Right lobe of liver (tissue), 6 donors: Measurements from ENCODE around the gene SRCAP. TPM values are rescaled to one million over a fixed set of nuclear protein-coding genes. Genes with fewer than 3 reads are reported as not detected.

Experiments
- ATAC-seq, 4 donors: fragments of 200-7000 bp; cut with Tn5 transposase; one replicate each; pipeline ENCODE4 v1.9.1; 2020; ENCODE audit warnings: mild to moderate bottlenecking in 4 of 4, moderate library complexity in 4 of 4
- DNase-seq, 3 donors: peaks; one replicate each; pipeline ENCODE4 v3.0.0-alpha.2; 2020
- H3K27ac ChIP-seq, 3 donors: fragments of 200-600 bp; one replicate each; pipeline ENCODE4 v1.8.0; 2022
- H3K27me3 ChIP-seq, 2 donors: fragments of 200-600 bp; one replicate each; pipeline ENCODE4 v1.8.0; 2022
- H3K36me3 ChIP-seq, 4 donors: fragments of 200-600 bp; sonication (generic) in 1 of 4; one replicate each; pipeline versions ENCODE4 v1.5.1 to v1.8.0; 2017 to 2022; ENCODE audit warnings: control low read depth in 1 of 4
- H3K4me1 ChIP-seq, 4 donors: fragments of 200-600 bp; sonication (generic) in 1 of 4; one replicate each; pipeline versions ENCODE4 v1.5.1 to v1.8.0; 2017 to 2022; ENCODE audit warnings: control low read depth in 1 of 4
- H3K4me3 ChIP-seq, 3 donors: fragments of 200-600 bp; one replicate each; pipeline ENCODE4 v1.8.0; 2022
- H3K9me3 ChIP-seq, 4 donors: fragments of 200-600 bp; sonication (generic) in 1 of 4; one replicate each; pipeline versions ENCODE4 v1.5.1 to v1.8.0; 2017 to 2022; ENCODE audit warnings: control low read depth in 1 of 4
- CTCF ChIP-seq, 4 donors: fragments of 200-600 bp in 3 of 4; fragments of 450-650 bp in 1 of 4; IDR thresholded peaks; one replicate each; pipeline versions ENCODE4 v1.5.1 to v1.8.0; 2016 to 2022; ENCODE audit warnings: antibody characterized with exemption in 4 of 4, mild to moderate bottlenecking in 2 of 4
- POLR2A ChIP-seq: fragments of 450-650 bp; IDR thresholded peaks from one replicate; pipeline ENCODE4 v1.6.1; 2017; ENCODE audit warnings: antibody characterized with exemption, mild to moderate bottlenecking
- WGBS: methylation state at CpG from one replicate; pipeline ENCODE4 v1.1.6; 2018; ENCODE audit warnings: low coverage, low lambda C conversion rate; ENCODE audit not compliant: insufficient coverage; ENCODE audit errors: missing lambda C conversion rate; 5-methylcytosine and 5-hydroxymethylcytosine counted together
- intact Hi-C, 2 donors: fragments of 100-400 bp; cut with DNase I; formaldehyde crosslinking; loops; one replicate each; pipeline versions ENCODE4 v1.11.2 to v1.14.1; 2022
- total RNA-seq, 6 experiments: library from RNA; depleted of rRNA in 2 of 6; stranded (reverse); fragments of >200 nt in 2 of 6; fragmentation: NEBNext Ultra II Directional in 3 of 6; extraction: Animal tissue kit (Norgen Biotek cat#: 25700) in 3 of 6; gene quantifications; one replicate each; pipeline versions ENCODE4 v1.1.0 to v1.2.4, GENCODE V29; 2016 to 2023
- donor health status: DM: no; HTN: yes; CAD: no.
- donor health status: DM: no; HTN: no; CAD: no.
- donor health status: DM: no; HTN: no; CAD: no.
- donor health status: DM: no; HTN: yes; CAD: no.
- donor health status: DM: no; HTN: yes; CAD: no.

Gene SRCAP
- total RNA-seq, 6 experiments from 2014 or later = 12.1 to 31.3 (median 22.6) TPM

- no peak for DNase-seq
- TF ChIP-seq CTCF (IDR thresholded peaks at IDR 0.05) = no peak
- TF ChIP-seq POLR2A = no peak
Measured at GRCh38 chr16:30664616-30665109, 34.3 kb upstream of the SRCAP start.

GRCh38 chr16:30665155-30665829, 33.7 kb upstream of the SRCAP start:
- Histone ChIP-seq H3K36me3 (peaks cover 0 to 78% (median 28%) of the 10 kb centered on the region in 4 donors), H3K9me3 (no peaks in the 10 kb centered on the region), H3K27me3 (no peaks in the 10 kb centered on the region), H3K4me3 (no peak overlapping the region), H3K27ac (no peak overlapping the region), H3K4me1 (peaks cover 0 to 21% (median 2%) of the 10 kb centered on the region in 4 donors)
- intact Hi-C loops = no loop called here
- DNase-seq = no peak
- no peak for ATAC-seq
- 72% methylated on average over 6 of the region's 22 CpGs for WGBS
- no peak for TF ChIP-seq CTCF (IDR thresholded peaks at IDR 0.05)
- TF ChIP-seq POLR2A = no peak

More at GRCh38 chr16:30664616-30665109, 34.3 kb upstream of the SRCAP start:
- Histone ChIP-seq H3K9me3 (no peaks in the 10 kb centered on the region), H3K27me3 (no peaks in the 10 kb centered on the region), H3K4me3 (no peak overlapping the region), H3K4me1 (peaks cover 0 to 24% (median 4%) of the 10 kb centered on the region in 4 donors), H3K36me3 (peaks cover 0 to 73% (median 28%) of the 10 kb centered on the region in 4 donors), H3K27ac (no peak overlapping the region)
- ATAC-seq = no peak
- intact Hi-C loops = no loop called here
- WGBS = 80% methylated on average over 1 of the region's 15 CpGs

GRCh38 chr16:30665830-30666190, 33.2 kb upstream of the SRCAP start:
- H3K4me3 ChIP-seq = no peak overlapping the region
- no peak for DNase-seq
- TF ChIP-seq CTCF (IDR thresholded peaks at IDR 0.05) (no peak), POLR2A (no peak)
- H3K27ac ChIP-seq = no peak overlapping the region
- no peaks in the 10 kb centered on the region for H3K27me3 ChIP-seq
- 74% methylated on average over 4 of the region's 4 CpGs for WGBS
- peaks cover 0 to 79% (median 28%) of the 10 kb centered on the region in 4 donors for H3K36me3 ChIP-seq
- no peaks in the 10 kb centered on the region for H3K9me3 ChIP-seq
- peaks cover 0 to 16% (median 0%) of the 10 kb centered on the region in 4 donors for H3K4me1 ChIP-seq
- intact Hi-C loops = no loop called here
- no peak for ATAC-seq

GRCh38 chr16:30666681-30667080, 32.3 kb upstream of the SRCAP start:
- Histone ChIP-seq H3K4me3 (no peak overlapping the region), H3K27me3 (no peaks in the 10 kb centered on the region), H3K4me1 (peaks cover 0 to 8% (median 0%) of the 10 kb centered on the region in 4 donors), H3K9me3 (no peaks in the 10 kb centered on the region), H3K36me3 (peaks cover 0 to 73% (median 28%) of the 10 kb centered on the region in 4 donors), H3K27ac (no peak overlapping the region)
- ATAC-seq = no peak
- 66% methylated on average over 4 of the region's 7 CpGs for WGBS
- DNase-seq = no peak
- intact Hi-C loops = no loop called here
- TF ChIP-seq CTCF (IDR thresholded peaks at IDR 0.05) (no peak), POLR2A (no peak)
